Measurements from ENCODE around the gene SSH3.
"Not testable (repeated sequence)": the region's sequence is repeated elsewhere in the genome, so short reads cannot be mapped to it uniquely, and the experiment has no call there.

The SSH3 gene, protein sequence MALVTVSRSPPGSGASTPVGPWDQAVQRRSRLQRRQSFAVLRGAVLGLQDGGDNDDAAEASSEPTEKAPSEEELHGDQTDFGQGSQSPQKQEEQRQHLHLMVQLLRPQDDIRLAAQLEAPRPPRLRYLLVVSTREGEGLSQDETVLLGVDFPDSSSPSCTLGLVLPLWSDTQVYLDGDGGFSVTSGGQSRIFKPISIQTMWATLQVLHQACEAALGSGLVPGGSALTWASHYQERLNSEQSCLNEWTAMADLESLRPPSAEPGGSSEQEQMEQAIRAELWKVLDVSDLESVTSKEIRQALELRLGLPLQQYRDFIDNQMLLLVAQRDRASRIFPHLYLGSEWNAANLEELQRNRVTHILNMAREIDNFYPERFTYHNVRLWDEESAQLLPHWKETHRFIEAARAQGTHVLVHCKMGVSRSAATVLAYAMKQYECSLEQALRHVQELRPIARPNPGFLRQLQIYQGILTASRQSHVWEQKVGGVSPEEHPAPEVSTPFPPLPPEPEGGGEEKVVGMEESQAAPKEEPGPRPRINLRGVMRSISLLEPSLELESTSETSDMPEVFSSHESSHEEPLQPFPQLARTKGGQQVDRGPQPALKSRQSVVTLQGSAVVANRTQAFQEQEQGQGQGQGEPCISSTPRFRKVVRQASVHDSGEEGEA

DNA sequence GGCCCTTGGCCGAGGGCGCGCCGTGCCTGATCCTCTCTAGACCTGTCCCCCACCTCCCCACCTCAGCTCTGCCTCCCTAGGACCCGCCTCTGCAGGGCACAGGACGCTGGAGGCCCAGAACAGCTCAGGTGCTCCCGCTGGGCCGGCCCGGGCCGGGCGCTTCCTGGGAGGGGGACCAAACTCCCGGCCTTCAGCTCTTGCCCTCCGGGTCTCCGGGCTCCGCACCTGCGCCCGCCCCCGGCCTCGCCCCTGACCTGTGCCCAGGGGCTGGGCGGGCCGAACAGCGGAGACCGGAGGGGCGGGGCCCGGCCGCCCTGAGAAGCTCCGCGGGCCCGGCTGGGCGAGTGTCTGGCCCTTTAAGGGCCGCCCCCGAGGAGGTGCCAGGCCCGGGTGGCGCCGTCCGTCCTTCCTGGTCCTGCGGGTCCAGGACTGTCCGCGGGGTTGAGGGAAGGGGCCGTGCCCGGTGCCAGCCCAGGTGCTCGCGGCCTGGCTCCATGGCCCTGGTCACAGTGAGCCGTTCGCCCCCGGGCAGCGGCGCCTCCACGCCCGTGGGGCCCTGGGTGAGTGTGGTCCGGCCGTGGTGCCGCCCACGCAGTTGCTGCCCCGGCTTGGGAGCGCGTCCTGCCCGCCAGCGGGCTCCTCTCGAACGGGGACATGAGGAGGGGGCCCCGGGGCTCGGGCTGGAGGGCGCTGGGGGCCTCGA is at the start of gene SSH3:
TSS of gene SSH3 (plus strand) at position 399 of the 703 bp plus-strand sequence. CDS start at position 495, 96 bp downstream.
- no peak for DNase-seq (ENCODE audit: low read depth)

- DNase-seq (ENCODE audit: low read depth), result no peak
Measured at GRCh38 chr11:67253872-67254624, 49.3 kb upstream of the SSH3 start.

DNA sequence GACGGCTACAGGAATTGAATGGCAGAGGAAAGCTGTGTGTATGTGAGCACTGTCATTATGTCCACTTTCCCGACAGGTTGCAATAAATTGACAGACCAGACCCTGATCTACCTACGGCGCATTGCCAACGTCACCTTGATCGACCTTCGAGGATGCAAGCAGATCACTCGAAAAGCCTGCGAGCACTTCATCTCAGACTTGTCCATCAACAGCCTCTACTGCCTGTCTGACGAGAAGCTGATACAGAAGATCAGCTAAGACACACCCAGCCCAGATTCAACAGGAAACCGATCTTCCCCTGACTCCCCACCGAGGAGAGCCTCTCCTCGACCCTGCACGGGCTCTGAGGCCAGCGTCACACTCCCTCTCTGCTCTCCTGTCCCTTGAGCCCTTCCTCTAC is 48.5 kb upstream of the SSH3 start:
- no peak for DNase-seq (ENCODE audit: low read depth)

DNA sequence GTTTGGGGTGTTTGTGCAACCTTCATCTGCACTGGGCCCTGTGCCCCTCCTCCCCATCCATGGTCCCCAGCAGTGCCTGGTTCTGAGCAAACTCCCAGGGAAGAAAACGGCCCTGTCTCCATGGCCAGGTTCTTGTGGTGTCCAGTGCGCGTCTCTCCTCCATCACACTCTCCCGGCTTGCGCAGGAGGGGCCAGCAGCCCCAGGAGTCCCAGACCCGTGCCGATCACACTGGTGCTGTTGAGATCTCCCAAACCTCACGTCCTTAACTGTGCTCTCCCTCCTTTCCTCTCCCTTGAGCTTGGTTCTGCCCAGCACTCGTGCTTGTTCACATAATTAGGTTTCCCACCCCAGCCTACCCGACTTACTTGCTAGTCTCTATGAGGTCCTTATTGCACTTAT is 48.0 kb upstream of the SSH3 start:
- DNase-seq (ENCODE audit: low read depth), result no peak

GRCh38 chr11:67255864-67256263 is 47.5 kb upstream of the SSH3 start:
- no peak for DNase-seq (ENCODE audit: low read depth)

DNA sequence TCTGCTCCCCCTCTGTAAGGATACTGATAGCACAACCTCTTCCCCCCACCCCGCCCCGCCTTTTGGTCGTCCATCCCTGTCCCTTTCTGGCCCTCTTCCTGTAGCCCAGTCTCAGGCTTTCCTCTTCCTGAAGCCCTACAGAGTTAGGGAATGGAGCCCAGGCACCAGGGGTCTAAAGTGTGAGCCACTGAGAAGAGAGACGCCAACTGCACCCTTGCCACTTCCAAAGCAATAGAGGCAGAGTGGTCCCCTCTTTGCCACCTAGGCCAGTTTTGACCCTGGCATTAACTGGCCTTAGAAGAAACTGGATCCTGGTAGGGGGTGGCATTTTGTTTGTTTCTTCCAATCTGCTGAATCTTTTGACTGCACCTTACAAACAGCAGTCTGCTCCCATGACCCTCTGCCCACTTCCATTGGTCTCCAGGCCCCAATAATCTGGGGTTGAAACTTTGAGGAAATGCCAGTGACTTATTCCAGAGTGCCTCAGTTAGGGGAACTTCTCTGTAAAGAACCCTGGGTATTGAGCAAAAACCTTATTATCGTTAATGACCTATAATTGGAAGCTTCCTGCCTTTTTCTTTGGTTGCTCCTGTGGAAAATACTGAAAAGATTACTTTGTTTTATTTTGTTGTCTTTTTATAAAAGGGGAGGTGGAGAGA is 46.7 kb upstream of the SSH3 start:
- no peak for DNase-seq (ENCODE audit: low read depth)

- DNase-seq (ENCODE audit: low read depth), result no peak
Measured at GRCh38 chr11:67260406-67260805, 42.9 kb upstream of the SSH3 start.

DNA sequence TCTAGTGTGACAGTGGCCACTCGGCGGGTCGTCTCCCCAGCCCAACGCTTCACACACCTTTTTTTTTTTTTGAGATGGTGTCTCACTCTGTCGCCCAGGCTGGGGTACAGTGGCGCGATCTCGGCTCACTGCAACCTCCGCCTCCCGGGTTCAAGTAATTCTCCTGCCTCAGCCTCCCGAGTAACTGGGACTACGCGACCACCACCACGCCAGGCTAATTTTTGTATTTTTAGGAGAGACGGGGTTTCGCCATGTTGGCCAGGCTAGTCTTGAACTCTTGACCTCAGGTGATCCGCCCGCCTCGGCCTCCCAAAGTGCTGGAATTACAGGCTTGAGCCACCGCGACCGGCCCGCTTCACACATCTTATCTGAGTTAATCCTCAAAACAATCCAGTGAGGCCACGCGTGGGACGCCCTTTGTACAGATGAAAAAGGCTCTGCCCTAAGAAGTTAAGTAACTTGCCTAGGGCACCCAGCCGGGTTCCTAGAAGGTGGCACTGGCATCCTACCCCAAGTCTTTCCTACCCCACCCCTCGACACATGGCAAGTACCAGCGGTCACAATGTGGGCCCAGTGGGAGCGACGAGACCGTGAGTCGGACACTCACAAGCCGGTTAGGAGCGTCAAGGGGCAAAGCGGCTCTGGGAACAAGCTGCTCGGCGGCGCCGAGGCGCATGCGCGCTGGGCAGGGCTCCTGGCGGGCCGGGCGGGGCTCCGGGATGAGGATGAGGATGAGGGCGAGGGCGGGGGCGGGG is 42.3 kb upstream of the SSH3 start:
- not testable (repeated sequence) for DNase-seq (ENCODE audit: low read depth)

GRCh38 chr11:67261640-67261945 is 41.7 kb upstream of the SSH3 start:
- DNase-seq (ENCODE audit: low read depth), result no peak

DNA sequence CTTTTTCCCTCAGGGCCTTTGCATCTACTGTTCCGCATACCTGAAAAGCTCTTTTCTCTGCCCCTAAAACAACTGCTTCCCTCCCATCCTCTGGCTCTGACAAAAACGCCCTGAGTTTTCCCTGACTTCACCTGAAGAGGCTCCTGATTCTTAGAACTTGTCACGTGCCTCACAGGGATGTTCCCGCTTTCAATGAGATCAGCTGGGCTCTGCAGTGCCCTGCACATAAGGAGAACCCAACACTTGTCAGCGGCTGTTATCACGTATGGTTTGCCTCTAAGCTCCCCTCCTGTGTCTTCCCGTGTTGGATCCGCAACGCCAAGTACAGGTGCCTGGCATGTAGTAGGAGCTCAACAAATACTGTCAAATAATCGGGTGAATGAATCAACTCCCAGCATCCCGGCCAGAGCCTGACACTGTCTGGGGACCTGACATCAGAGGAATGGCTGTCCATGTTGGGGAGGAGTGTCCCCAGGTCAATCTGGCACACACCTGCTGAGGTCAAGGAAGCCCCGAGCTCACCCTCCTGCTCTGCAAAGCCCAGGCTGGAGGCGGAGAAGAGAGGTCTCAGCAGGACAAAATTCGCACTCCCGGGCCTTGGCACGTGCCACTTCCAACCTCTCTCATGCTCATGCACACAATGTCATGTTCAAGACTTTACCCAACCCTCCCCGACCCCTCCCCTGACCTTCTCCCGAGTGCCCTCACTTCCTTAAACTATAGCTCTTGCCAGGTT is 41.2 kb upstream of the SSH3 start:
- DNase-seq (ENCODE audit: low read depth), result no peak

GRCh38 chr11:67262731-67263675 is 40.3 kb upstream of the SSH3 start:
- no peak for DNase-seq (ENCODE audit: low read depth)

DNA sequence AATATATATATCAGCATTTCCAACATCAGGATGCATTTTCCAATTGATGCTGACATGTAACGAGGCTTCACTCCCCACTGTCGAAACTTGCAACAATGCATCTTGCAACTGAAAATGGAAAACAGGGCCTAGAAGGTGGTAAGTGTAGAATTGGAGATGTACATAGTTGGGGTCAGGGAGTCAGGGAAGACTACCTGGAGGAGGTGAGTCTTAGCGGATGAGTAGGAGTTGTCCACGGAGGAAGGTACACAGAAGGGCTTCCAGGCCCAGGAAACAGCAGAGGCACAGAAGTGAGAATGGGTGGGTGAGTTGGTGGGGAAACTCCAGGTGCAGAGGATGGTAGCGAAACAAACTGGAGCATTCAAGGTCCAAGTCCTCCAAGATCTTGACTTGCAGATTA is 39.1 kb upstream of the SSH3 start:
- DNase-seq (ENCODE audit: low read depth), result no peak

- DNase-seq (ENCODE audit: low read depth), result no peak
Measured at GRCh38 chr11:67264877-67265632, 38.3 kb upstream of the SSH3 start.

DNA sequence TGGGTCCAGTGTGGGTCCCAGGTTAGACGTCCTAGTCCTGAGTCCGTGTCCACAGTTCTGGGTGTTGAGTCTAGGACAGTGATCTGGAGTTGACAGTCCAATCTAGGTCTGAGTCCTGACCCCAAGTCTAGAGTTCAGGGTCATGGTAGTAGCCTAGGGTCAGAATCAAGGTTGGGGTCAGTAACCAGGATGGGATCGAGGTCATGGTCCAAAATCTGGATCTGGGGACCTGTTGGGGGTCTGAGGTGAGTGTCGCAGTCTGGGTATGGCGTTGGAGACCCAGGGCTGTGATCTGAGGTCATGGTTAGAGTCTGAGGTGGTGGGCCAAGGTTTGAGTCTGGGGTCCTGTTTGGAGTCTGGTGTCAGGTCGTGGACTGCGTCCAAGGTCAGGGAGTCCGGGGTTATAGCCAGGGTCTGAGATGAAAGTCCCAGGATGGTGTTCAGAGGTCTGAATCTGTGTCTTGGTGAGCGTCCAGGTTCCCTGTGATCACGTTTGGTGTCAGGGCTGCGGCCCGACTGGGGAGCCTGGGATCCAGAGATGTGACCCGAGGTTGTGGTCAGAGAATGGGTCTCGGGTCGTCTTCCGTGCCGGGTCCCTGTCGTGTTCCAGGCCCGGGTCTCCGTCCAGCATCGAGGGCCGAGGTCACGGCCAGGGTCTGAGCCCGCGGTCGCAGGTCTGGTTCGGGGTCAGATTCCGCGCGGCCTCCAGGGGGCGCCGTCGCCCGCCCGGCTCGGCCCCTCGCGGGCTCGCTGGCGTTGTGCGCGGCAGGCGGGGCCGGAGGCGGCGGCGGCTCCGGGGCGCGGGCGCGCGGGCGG is 37.5 kb upstream of the SSH3 start:
- DNase-seq (ENCODE audit: low read depth), result no peak

GRCh38 chr11:67266449-67267187 is 36.7 kb upstream of the SSH3 start, which contains the start of gene GRK2:
GRK2 (plus strand) TSS chr11:67266473; CDS start chr11:67266700, 227 bp downstream.
- DNase-seq (ENCODE audit: low read depth), result no peak

DNA sequence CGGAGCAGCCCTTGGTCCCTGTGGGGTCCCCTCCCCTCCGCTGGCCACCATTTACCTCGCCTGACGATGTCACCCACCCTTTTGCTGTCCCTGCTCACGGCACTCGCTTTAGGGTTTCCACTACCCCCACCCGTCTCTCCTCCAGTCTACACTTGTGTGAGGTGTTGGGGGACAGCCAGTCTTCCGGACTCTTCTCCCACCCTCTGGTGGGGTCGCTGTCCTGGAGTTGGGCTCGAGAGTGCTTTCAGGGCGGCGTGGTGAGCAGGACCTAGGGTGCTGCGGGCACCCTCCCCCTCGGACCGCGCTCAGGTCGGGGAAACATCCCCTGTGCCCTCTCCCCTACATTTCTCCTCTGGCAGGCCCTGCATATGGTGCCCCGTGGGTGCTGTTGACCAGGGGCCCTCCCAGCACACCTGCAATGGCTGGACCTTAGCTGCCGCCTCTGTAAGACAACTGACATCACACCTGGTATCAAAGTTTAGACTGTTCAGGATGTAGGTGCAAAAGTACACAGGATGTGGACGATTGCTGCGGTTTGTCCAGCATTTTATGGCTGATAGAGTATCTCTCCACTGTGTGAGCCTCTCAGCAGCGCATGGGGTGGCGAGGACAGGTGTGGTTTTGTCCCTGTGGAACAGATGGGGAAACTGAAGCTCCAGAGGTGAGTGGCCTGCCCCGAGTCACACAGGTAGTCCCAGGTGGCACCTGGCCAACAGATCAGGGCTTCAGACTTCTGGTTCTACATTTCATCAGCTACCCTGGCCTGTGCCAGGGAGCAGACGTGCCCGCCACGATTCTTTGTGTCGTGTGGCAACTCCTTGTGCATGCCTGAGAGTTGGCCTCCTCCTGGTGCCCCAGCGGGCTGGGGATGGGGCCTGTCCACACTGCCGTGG is 35.9 kb upstream of the SSH3 start:
- no peak for DNase-seq (ENCODE audit: low read depth)

Measured in stimulated activated CD8-positive, alpha-beta memory T cell treated with anti-CD3 and anti-CD28 coated beads, Interleukin-7, amount 100 ng/mL, for 24 hours (primary cell).